GM12878 (cell line): ENCODE measurements around the gene DGKQ. TPM values are rescaled to one million over a fixed set of nuclear protein-coding genes. Genes with fewer than 3 reads are reported as not detected.

Experiments
- ATAC-seq: fragments of 200-7000 bp; cut with Tn5 transposase; 3 replicates; pipeline ENCODE4 v1.9.1; 2020; ENCODE audit warnings: mild to moderate bottlenecking, moderate library complexity
- BruUV-seq: library from RNA; stranded (reverse); fragments of 400-500 nt; replicated peaks from 2 replicates; lab custom pipeline; 2021; lab: Mats Ljungman, UMichigan
- CTCF ChIA-PET: fragments of 300-600 bp; sonication (Branson Sonifier 250); formaldehyde crosslinking; extraction: SDS; loops from one replicate; lab custom pipeline; 2021; ENCODE audit warnings: inconsistent platforms; lab: Yijun Ruan, JAX
- POLR2A ChIA-PET: fragments of 350-600 bp; formaldehyde crosslinking; extraction: SDS; loops from one replicate; lab custom pipeline; 2021; ENCODE audit warnings: inconsistent platforms; lab: Charles Lee
- RAD21 ChIA-PET: fragments of 300-600 bp; sonication (Branson Sonifier 250); formaldehyde crosslinking; loops from one replicate; lab custom pipeline; 2023; ENCODE audit warnings: antibody characterized with exemption; ENCODE audit not compliant: unreplicated experiment; lab: Charles Lee
- SMC1A ChIA-PET: fragments of 300-600 bp; sonication (Branson Sonifier 250); formaldehyde crosslinking; loops from one replicate; lab custom pipeline; 2023; ENCODE audit not compliant: unreplicated experiment, uncharacterized antibody; lab: Charles Lee
- DNase-seq: peaks from one replicate; pipeline ENCODE4 v3.0.0-alpha.2; 2011; ENCODE audit warnings: low read depth, low spot score
- FAIRE-seq: peaks from 3 replicates; lab custom pipeline; 2011; peaks lifted over from hg19 to GRCh38; lab: Jason Lieb, UNC
- H2AFZ ChIP-seq: 2 replicates; pipeline ENCODE4 v1.6.0; 2011; ENCODE audit warnings: low read depth, low read length, control low read depth; ENCODE audit not compliant: control insufficient read depth
- H3K27ac ChIP-seq: 2 replicates; pipeline ENCODE4 v1.5.1; 2011; ENCODE audit warnings: control low read depth; ENCODE audit not compliant: control insufficient read depth, insufficient read depth
- H3K27me3 ChIP-seq, 2 experiments: replicated peaks in 1 of 2; 2 replicates each; pipeline versions ENCODE4 v1.6.0 to v1.6.1; 2011; ENCODE audit warnings: low read length in 1 of 2; ENCODE audit not compliant: control insufficient read depth in 2 of 2, insufficient read depth in 2 of 2
- H3K36me3 ChIP-seq, 2 experiments: 2 replicates each; pipeline ENCODE4 v1.5.1; 2011; ENCODE audit warnings: low read length in 1 of 2; ENCODE audit not compliant: control insufficient read depth in 2 of 2, insufficient read depth in 2 of 2
- H3K4me1 ChIP-seq: 2 replicates; pipeline ENCODE4 v1.6.1; 2011; ENCODE audit warnings: mild to moderate bottlenecking, low read length, moderate library complexity, mixed read lengths; ENCODE audit not compliant: control insufficient read depth, insufficient read depth
- H3K4me2 ChIP-seq: 2 replicates; pipeline ENCODE4 v1.6.0; 2011; ENCODE audit warnings: control low read depth; ENCODE audit not compliant: control insufficient read depth, insufficient read depth
- H3K4me3 ChIP-seq: fragments of 200-600 bp; sonication (generic); 2 replicates; pipeline ENCODE4 v1.5.1; 2016
- H3K79me2 ChIP-seq: 2 replicates; pipeline ENCODE4 v1.6.0; 2011; ENCODE audit warnings: low read length; ENCODE audit not compliant: control insufficient read depth, insufficient read depth
- H3K9ac ChIP-seq: 2 replicates; pipeline ENCODE4 v1.8.0; 2011; ENCODE audit warnings: low read length, control low read depth, mixed read lengths; ENCODE audit not compliant: control insufficient read depth, insufficient read depth
- H3K9me3 ChIP-seq: replicated peaks from 3 replicates; pipeline ENCODE4 v1.5.1; 2011; ENCODE audit warnings: mild to moderate bottlenecking, low read length; ENCODE audit not compliant: control insufficient read depth, insufficient read depth
- H4K20me1 ChIP-seq: 2 replicates; pipeline ENCODE4 v1.6.0; 2011; ENCODE audit not compliant: control insufficient read depth, insufficient read depth
- ASH2L ChIP-seq: fragments of 300-600, 200-600 bp; sonication (generic); IDR thresholded peaks from 2 replicates; pipeline ENCODE4 v1.6.1; 2017; ENCODE audit warnings: low read depth, mild to moderate bottlenecking, borderline replicate concordance
- ATF7 ChIP-seq: fragments of 450-650 bp; IDR thresholded peaks from 2 replicates; pipeline ENCODE4 v1.6.1; 2016; ENCODE audit warnings: low read depth, mild to moderate bottlenecking
- CBX3 ChIP-seq: fragments of 200-600 bp; sonication (generic); IDR thresholded peaks from 2 replicates; pipeline ENCODE4 v1.6.1; 2016; ENCODE audit warnings: low read depth, borderline replicate concordance
- CBX5 ChIP-seq: sonication (generic); IDR thresholded peaks from 2 replicates; pipeline ENCODE4 v1.6.1; 2016; ENCODE audit warnings: low read depth, moderate library complexity, mild to moderate bottlenecking, inconsistent platforms
- EZH2 ChIP-seq: IDR thresholded peaks from 2 replicates; pipeline ENCODE4 v1.6.1; 2012; ENCODE audit warnings: low read depth, mild to moderate bottlenecking, control low read depth, inconsistent platforms, low read length, borderline replicate concordance; ENCODE audit not compliant: control insufficient read depth
- IRF3 ChIP-seq: fragments of 450-650 bp; IDR thresholded peaks from 2 replicates; pipeline ENCODE4 v1.6.1; 2014; ENCODE audit warnings: mild to moderate bottlenecking
- LARP7 ChIP-seq: fragments of 450-650 bp; IDR thresholded peaks from 2 replicates; pipeline ENCODE4 v1.6.1; 2017; ENCODE audit warnings: mild to moderate bottlenecking
- MAX ChIP-seq: IDR thresholded peaks from 2 replicates; pipeline ENCODE4 v1.6.1; 2012; ENCODE audit warnings: low read depth, low read length, improper control_type of control experiment
- MYB ChIP-seq: fragments of 150-350 bp; IDR thresholded peaks from 2 replicates; pipeline ENCODE4 v1.6.1; 2014; ENCODE audit warnings: mild to moderate bottlenecking, low read depth, low read length, borderline replicate concordance
- SKIL ChIP-seq: fragments of 450-650 bp; IDR thresholded peaks from 2 replicates; pipeline ENCODE4 v1.6.1; 2017; ENCODE audit warnings: mild to moderate bottlenecking, low read depth, inconsistent platforms; ENCODE audit not compliant: poor library complexity, severe bottlenecking
- WGBS: methylation state at CpG from one replicate; pipeline ENCODE4 v1.1.6; 2016; ENCODE audit warnings: low lambda C conversion rate; ENCODE audit not compliant: insufficient replicate concordance, insufficient coverage; ENCODE audit errors: missing lambda C conversion rate; 5-methylcytosine and 5-hydroxymethylcytosine counted together
- in situ Hi-C: fragments of 300-500 bp; cut with MboI; formaldehyde crosslinking; loops from 9 replicates; pipeline ENCODE4 v1.14.3; 2018; ENCODE audit warnings: mixed read lengths
- intact Hi-C: fragments of 100-400 bp; cut with micrococcal nuclease; formaldehyde crosslinking; loops from one replicate; pipeline ENCODE4 v1.14.2; 2022; ENCODE audit not compliant: unreplicated experiment
- polyA plus RNA-seq, 11 experiments: library from polyadenylated mRNA; depleted of rRNA in 4 of 11; unstranded in 6 of 11; stranded (reverse) in 5 of 11; fragments of >200 nt; fragmentation: Nextera tagmentation in 4 of 11; fragmentation: Illumina TruSeq in 1 of 11; extraction: Ambion mirVana in 4 of 11; extraction: Trizol in 1 of 11; gene quantifications; 1 replicate in 1 of 11; 2 replicates in 10 of 11; pipeline versions ENCODE4 v1.2.1 to v1.2.3, GENCODE V29; 2011 to 2016; ENCODE audit warnings: inconsistent platforms in 2 of 11, missing spikeins in 2 of 11, low read depth in 1 of 11
- total RNA-seq, 4 experiments: library from RNA; depleted of rRNA in 3 of 4; stranded (reverse); fragments of >200 nt in 3 of 4; fragmentation: Illumina TruSeq in 1 of 4; extraction: Trizol in 1 of 4; gene quantifications; 2 replicates each; pipeline versions ENCODE4 v1.2.1 to v1.2.3, GENCODE V29; 2013 to 2021

The DGKQ gene
- total and polyA plus RNA-seq, 10 of the 15 experiments (the other 5 are each of a cell fraction or from before 2014, with no cell fraction given): 0.11 to 10.5 (median 1.4) TPM

- H2AFZ ChIP-seq: no peak overlapping the region
- no peak for ATAC-seq
- no peak for DNase-seq
- no peak overlapping the region for H3K4me2 ChIP-seq
- POLR2A ChIA-PET: no interaction called here
- RAD21 ChIA-PET: no interaction called here
- TF ChIP-seq ASH2L: no peak
- TF ChIP-seq SKIL: no peak
- TF ChIP-seq EZH2: no peak
- no peak for TF ChIP-seq ATF7
- no peak for TF ChIP-seq IRF3
- TF ChIP-seq CBX5: no peak
- TF ChIP-seq MAX: no peak
- no peak for TF ChIP-seq MYB
- TF ChIP-seq LARP7: no peak
- no peak for TF ChIP-seq CBX3
- no peak overlapping the region for H3K9ac ChIP-seq
- 33% methylated on average over 15 of the region's 16 CpGs for WGBS
- no peaks in the 10 kb centered on the region; the same call in 1 of the 2 replicates for H4K20me1 ChIP-seq
- CTCF ChIA-PET: no interaction called here
- no peaks in the 10 kb centered on the region for H3K27me3 ChIP-seq
- H3K4me3 ChIP-seq: no peak overlapping the region
- no peaks in the 10 kb centered on the region for H3K9me3 ChIP-seq
- H3K36me3 ChIP-seq: no peaks in the 10 kb centered on the region
- BruUV-seq: no TSS peak
- FAIRE-seq: no peak
- no peak overlapping the region for H3K27ac ChIP-seq
- no peaks in the 10 kb centered on the region for H3K79me2 ChIP-seq
- H3K4me1 ChIP-seq: peaks cover 11% of the 10 kb centered on the region
- intact Hi-C loops (no loop called here), in situ Hi-C loops (no loop called here)
- SMC1A ChIA-PET: no interaction called here
These were observed 43.8 kb upstream of the DGKQ start for GRCh38 chr4:1017211-1017610.
